Transverse colon (tissue), 4 donors: ENCODE data around the gene RNF128. TPM values are rescaled to one million over a fixed set of nuclear protein-coding genes. Genes with fewer than 3 reads are reported as not detected.
"Not testable (repeated sequence)": the region's sequence is repeated elsewhere in the genome, so short reads cannot be mapped to it uniquely, and the experiment has no call there.

Source experiments
- DNase-seq: peaks from one replicate; pipeline ENCODE4 v3.0.0-alpha.2; 2019
- H3K27ac ChIP-seq, 4 donors: fragments of 200-600 bp; sonication (generic); 2 replicates each; pipeline ENCODE4 v1.5.1; 2016 to 2018; ENCODE audit warnings: inconsistent platforms in 4 of 4
- H3K27me3 ChIP-seq: fragments of 200-600 bp; sonication (generic); 2 replicates; pipeline ENCODE4 v1.5.1; 2017; ENCODE audit warnings: inconsistent platforms
- H3K36me3 ChIP-seq, 4 donors: fragments of 200-600 bp; sonication (generic); 2 replicates each; pipeline ENCODE4 v1.5.1; 2017 to 2019; ENCODE audit warnings: inconsistent platforms in 4 of 4
- H3K4me1 ChIP-seq, 4 donors: fragments of 200-600 bp; sonication (generic); 2 replicates each; pipeline ENCODE4 v1.5.1; 2017 to 2020; ENCODE audit warnings: inconsistent platforms in 4 of 4
- H3K4me3 ChIP-seq, 4 donors: fragments of 200-600 bp; sonication (generic); 1 replicate in 1 of 4; 2 replicates in 3 of 4; pipeline versions ENCODE4 v1.5.1 to v1.6.1; 2017 to 2019; ENCODE audit warnings: inconsistent platforms in 4 of 4
- H3K9me3 ChIP-seq, 2 donors: fragments of 200-600 bp; sonication (generic); 2 replicates each; pipeline ENCODE4 v1.5.1; 2017 to 2019; ENCODE audit warnings: inconsistent platforms in 2 of 2
- EP300 ChIP-seq: sonication (generic); formaldehyde crosslinking; IDR thresholded peaks from one replicate; pipeline ENCODE4 v1.6.1; 2017; ENCODE audit warnings: antibody characterized with exemption, low read depth
- POLR2A ChIP-seq: fragments of 450-650 bp; IDR thresholded peaks from one replicate; pipeline ENCODE4 v1.6.1; 2016; ENCODE audit warnings: antibody characterized with exemption, mild to moderate bottlenecking, moderate library complexity
- POLR2AphosphoS5 ChIP-seq, 3 donors: sonication (generic); formaldehyde crosslinking; IDR thresholded peaks; one replicate each; pipeline ENCODE4 v1.6.1; 2016; ENCODE audit warnings: antibody characterized with exemption in 3 of 3
- WGBS, 2 donors: methylation state at CpG; one replicate each; pipeline ENCODE4 v1.1.5; 2018; ENCODE audit warnings: low coverage in 1 of 2; 5-methylcytosine and 5-hydroxymethylcytosine counted together
- in situ Hi-C, 4 donors: fragments of 200-750 bp; cut with MboI; loops; one replicate each; pipeline versions ENCODE4 v1.15.0 to v1.15.1; 2017; ENCODE audit warnings: low sequenced_read_pairs in 3 of 4, low pct_ligation_motif_present in 1 of 4, low pct_unique_long_range_greater_than_20kb in 1 of 4
- intact Hi-C: fragments of 100-400 bp; cut with DNase I; formaldehyde crosslinking; loops from one replicate; pipeline ENCODE4 v1.15.1; 2023; ENCODE audit warnings: low total_unique reads
- total RNA-seq, 4 donors: library from RNA; depleted of rRNA; stranded (reverse); fragments of >200 nt; gene quantifications; one replicate each; pipeline ENCODE4 v1.1.0, GENCODE V29; 2016
- TF ChIP-seq, protein P1 (sequence below), 5 experiments: fragments of 200-600 bp in 3 of 5; fragments of 450-650 bp in 2 of 5; sonication (generic) in 3 of 5; IDR thresholded peaks; 1 replicate in 2 of 5; 2 replicates in 3 of 5; pipeline ENCODE4 v1.5.1; 2016 to 2017; ENCODE audit warnings: antibody characterized with exemption in 5 of 5, inconsistent platforms in 3 of 5, mild to moderate bottlenecking in 2 of 5, moderate library complexity in 1 of 5

Gene RNF128
- total RNA-seq, 4 donors from 2014 or later = 6.7 to 54.8 (median 30.4) TPM

DNA sequence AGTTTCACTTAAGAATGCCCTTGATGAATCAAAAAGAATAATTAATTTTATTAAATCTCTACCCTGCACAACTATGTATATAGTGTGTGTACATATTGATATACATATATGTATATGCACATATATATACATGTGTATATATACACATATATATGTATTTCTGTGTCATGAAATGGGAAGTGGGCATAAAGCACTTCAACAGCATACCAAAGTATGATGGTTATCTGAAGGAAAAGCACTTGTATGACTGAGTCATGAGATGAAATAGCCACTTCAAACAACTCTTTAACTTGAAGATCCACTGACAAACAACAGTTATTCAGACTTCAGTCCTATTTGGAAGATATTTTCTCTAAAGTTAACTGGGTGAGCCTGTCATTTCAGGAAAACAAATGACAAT, 16.3 kb downstream of the RNF128 start:
- intact Hi-C loops (no loop called here), in situ Hi-C loops (no loop called here)
- no peak overlapping the region for H3K27ac ChIP-seq

GRCh38 chrX:106748377-106748776, 21.9 kb downstream of the RNF128 start:
- TF ChIP-seq POLR2A (no peak), EP300 (no peak), POLR2AphosphoS5 (IDR thresholded peaks at IDR 0.05) (no peak)
- TF ChIP-seq, protein P1, sequence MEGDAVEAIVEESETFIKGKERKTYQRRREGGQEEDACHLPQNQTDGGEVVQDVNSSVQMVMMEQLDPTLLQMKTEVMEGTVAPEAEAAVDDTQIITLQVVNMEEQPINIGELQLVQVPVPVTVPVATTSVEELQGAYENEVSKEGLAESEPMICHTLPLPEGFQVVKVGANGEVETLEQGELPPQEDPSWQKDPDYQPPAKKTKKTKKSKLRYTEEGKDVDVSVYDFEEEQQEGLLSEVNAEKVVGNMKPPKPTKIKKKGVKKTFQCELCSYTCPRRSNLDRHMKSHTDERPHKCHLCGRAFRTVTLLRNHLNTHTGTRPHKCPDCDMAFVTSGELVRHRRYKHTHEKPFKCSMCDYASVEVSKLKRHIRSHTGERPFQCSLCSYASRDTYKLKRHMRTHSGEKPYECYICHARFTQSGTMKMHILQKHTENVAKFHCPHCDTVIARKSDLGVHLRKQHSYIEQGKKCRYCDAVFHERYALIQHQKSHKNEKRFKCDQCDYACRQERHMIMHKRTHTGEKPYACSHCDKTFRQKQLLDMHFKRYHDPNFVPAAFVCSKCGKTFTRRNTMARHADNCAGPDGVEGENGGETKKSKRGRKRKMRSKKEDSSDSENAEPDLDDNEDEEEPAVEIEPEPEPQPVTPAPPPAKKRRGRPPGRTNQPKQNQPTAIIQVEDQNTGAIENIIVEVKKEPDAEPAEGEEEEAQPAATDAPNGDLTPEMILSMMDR (IDR thresholded peaks at IDR 0.05) = no peak
- intact Hi-C loops = no loop called here
- no peak overlapping the region for H3K27ac ChIP-seq
- H3K9me3 ChIP-seq = no peaks in the 10 kb centered on the region
- H3K4me3 ChIP-seq = no peak overlapping the region
- H3K36me3 ChIP-seq = no peaks in the 10 kb centered on the region
- in situ Hi-C loops = no loop called here
- H3K27me3 ChIP-seq = no peaks in the 10 kb centered on the region
- 94 to 100% methylated on average over 1 of the region's 1 CpG for WGBS, 2 donors
- H3K4me1 ChIP-seq = no peaks in the 10 kb centered on the region
- no peak for DNase-seq

More for the DNA sequence above, 16.3 kb downstream of the RNF128 start:
- Histone ChIP-seq H3K36me3 (no peaks in the 10 kb centered on the region), H3K4me3 (no peak overlapping the region), H3K9me3 (no peaks in the 10 kb centered on the region), H3K27me3 (no peaks in the 10 kb centered on the region), H3K4me1 (no peaks in the 10 kb centered on the region)
- no peak for DNase-seq
- TF ChIP-seq POLR2A (no peak), POLR2AphosphoS5 (IDR thresholded peaks at IDR 0.05) (no peak)
- TF ChIP-seq, protein P1 (IDR thresholded peaks at IDR 0.05) = no peak

GRCh38 chrX:106751407-106751806, 24.9 kb downstream of the RNF128 start:
- Histone ChIP-seq H3K36me3 (no peaks in the 10 kb centered on the region), H3K27me3 (no peaks in the 10 kb centered on the region), H3K4me3 (no peak overlapping the region), H3K27ac (no peak overlapping the region), H3K4me1 (no peaks in the 10 kb centered on the region), H3K9me3 (no peaks in the 10 kb centered on the region)
- TF ChIP-seq POLR2A (no peak), EP300 (no peak), POLR2AphosphoS5 (IDR thresholded peaks at IDR 0.05) (no peak)
- TF ChIP-seq, protein P1 (IDR thresholded peaks at IDR 0.05) = no peak
- intact Hi-C loops (no loop called here), in situ Hi-C loops (no loop called here)
- no peak for DNase-seq
- 72% methylated on average over 3 of the region's 3 CpGs; no CpG with 5 or more reads in 1 of the 2 donors for WGBS, 2 donors

DNA sequence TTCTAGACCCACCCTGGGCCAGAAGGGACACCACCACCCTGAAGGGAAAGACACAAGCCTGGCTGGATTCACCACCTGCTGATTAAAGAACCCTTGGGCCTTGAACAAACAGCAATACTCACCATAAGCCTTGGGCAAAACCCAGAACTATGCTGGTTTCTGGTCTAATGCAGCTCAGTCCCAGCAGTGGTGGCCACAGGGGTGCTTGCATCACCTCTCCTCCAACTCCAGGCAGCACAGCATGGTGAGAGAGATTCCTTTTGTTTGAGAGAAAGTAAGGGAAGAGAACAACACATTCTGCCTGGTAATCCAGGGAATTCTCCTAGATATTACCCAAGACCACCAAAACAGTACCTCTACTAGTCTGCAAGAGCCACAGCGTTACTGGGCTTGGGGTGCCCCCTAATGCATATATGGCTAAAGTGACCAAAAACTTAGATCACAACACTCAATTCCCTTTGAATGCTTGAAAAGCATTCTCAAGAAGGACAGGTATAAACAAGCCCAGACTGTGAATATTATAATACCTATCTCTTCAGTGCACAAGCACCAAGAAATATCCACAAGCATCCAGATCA, 25.7 kb downstream of the RNF128 start:
- TF ChIP-seq EP300 (no peak), POLR2AphosphoS5 (IDR thresholded peaks at IDR 0.05) (no peak), POLR2A (no peak)
- TF ChIP-seq, protein P1 (IDR thresholded peaks at IDR 0.05) = no peak
- no peaks in the 10 kb centered on the region for H3K27me3 ChIP-seq
- H3K9me3 ChIP-seq = no peaks in the 10 kb centered on the region
- WGBS, 2 donors = 67% methylated on average over 1 of the region's 1 CpG; no CpG with 5 or more reads in 1 of the 2 donors
- DNase-seq = no peak
- in situ Hi-C loops = no loop called here
- no peaks in the 10 kb centered on the region for H3K36me3 ChIP-seq
- intact Hi-C loops = no loop called here
- no peak overlapping the region for H3K4me3 ChIP-seq
- no peak overlapping the region for H3K27ac ChIP-seq
- no peaks in the 10 kb centered on the region for H3K4me1 ChIP-seq

DNA sequence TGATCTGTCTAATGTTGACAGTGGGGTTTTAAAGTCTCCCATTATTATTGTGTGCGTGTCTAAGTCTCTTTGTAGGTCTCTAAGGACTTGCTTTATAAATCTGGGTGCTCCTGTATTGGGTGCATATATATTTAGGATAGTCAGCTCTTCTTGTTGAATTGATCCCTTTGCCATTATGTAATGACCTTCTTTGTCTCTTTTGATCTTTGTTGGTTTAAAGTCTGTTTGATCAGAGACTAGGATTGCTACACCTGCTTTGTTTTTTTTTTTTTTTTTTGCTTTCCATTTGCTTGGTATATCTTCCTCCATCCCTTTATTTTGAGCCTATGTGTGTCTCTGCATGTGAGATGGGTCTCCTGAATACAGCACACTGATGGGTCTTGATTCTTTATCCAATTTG, 42.8 kb downstream of the RNF128 start:
- H3K36me3 ChIP-seq, DNase-seq, H3K27ac ChIP-seq, H3K4me3 ChIP-seq, H3K4me1 ChIP-seq, H3K27me3 ChIP-seq, in situ Hi-C loops, H3K9me3 ChIP-seq, intact Hi-C loops: not testable (repeated sequence)
- 65% methylated on average over 1 of the region's 1 CpG; no CpG with 5 or more reads in 1 of the 2 donors for WGBS, 2 donors
